Stimulated activated CD8-positive, alpha-beta memory T cell treated with anti-CD3 and anti-CD28 coated beads, Interleukin-2, amount 100 ng/mL, for 1 hour (primary cell): ENCODE data around the gene OXCT1.
"Not testable (repeated sequence)": the region's sequence is repeated elsewhere in the genome, so short reads cannot be mapped to it uniquely, and the experiment has no call there.

Experiments used
- DNase-seq, 2 donors: peaks; one replicate each; pipeline ENCODE4 v3.0.0-alpha.2; 2020; ENCODE audit warnings: low read depth in 2 of 2

The OXCT1 gene

GRCh38 chr5:41721516-41721915, 148.7 kb downstream of the OXCT1 start:
- DNase-seq = no peak

- DNase-seq = no peak
Measured at GRCh38 chr5:41716382-41716781, 153.8 kb downstream of the OXCT1 start.

- not testable (repeated sequence) for DNase-seq
Measured at GRCh38 chr5:41714446-41714845, 155.8 kb downstream of the OXCT1 start.

- DNase-seq = no peak
Measured at GRCh38 chr5:41708604-41708940, 161.7 kb downstream of the OXCT1 start.

- DNase-seq = no peak
Measured at GRCh38 chr5:41707853-41708603, 162.2 kb downstream of the OXCT1 start.

- DNase-seq = no peak
Measured at GRCh38 chr5:41695920-41696582, 174.2 kb downstream of the OXCT1 start.

- DNase-seq = no peak
Measured at GRCh38 chr5:41686767-41687166, 183.5 kb downstream of the OXCT1 start.

- no peak for DNase-seq
Measured at GRCh38 chr5:41686191-41686590, 184.0 kb downstream of the OXCT1 start.

GRCh38 chr5:41683181-41683580, 187.0 kb downstream of the OXCT1 start:
- no peak for DNase-seq

- DNase-seq = no peak
Measured at GRCh38 chr5:41682641-41683040, 187.6 kb downstream of the OXCT1 start.

GRCh38 chr5:41681840-41682239, 188.4 kb downstream of the OXCT1 start:
- DNase-seq = no peak
